Measurements from ENCODE around the gene NISCH. TPM values are rescaled to one million over a fixed set of nuclear protein-coding genes. Genes with fewer than 3 reads are reported as not detected.

The NISCH gene
- total and polyA plus RNA-seq, 2 donors (not counting 3 experiments of a cell fraction or from before 2014, with no cell fraction given) = 156 to 178 TPM

DNA sequence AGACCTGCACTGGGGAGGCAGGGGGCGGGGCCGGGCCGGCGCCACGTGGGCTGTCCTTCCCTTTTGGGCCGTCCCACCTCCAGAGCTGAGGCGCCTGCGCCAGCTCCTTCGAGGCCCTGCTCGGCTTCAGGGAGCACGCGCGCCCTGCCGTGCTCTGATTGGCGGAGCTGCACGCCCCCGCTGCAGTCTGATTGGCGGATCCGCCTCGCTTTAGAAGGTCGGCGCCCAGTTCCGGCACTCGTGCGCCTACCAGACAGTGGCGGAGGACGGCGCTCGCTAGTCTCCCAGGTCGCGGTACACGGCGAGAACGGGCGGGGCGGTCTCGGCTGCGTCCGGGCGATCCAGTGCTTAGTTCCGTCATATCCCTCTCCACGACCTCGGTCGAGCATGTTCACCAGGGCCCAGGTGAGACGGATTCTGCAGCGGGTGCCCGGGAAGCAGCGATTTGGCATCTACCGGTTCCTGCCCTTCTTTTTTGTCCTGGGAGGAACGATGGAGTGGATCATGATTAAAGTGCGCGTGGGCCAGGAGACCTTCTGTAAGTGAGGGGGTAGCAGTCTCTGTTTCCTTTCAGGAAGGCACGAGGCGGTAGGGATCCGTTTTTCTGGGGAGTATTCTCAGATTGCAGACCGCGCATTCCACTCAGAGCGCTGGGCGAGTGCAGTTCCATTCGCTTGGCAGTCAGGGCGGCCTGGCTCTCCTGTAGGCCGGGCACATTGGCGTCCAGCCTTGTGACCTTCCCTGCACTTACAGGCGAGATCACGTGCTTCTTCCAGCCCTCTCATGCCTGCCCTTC is 81.2 kb downstream of the NISCH start, which contains the start of gene UQCC5:
Gene UQCC5, plus strand, starts transcription at position 237 of the 796 bp plus-strand sequence. Its CDS starts 151 bp downstream, at position 388.
- Histone ChIP-seq H3K9me3 (replicated peaks; ENCODE audit: control insufficient read depth, insufficient read depth, low read length) (no peaks in the 10 kb centered on the region), H3K4me3 (replicated peaks in 1 of 3; ENCODE audit: insufficient read depth in 1 of 3, low read depth in 1 of 3, low read length in 3 of 3) (peak within 1 kb of the TSS; percentile 37 to 74 (median 48)), H4K20me1 (replicated peaks; ENCODE audit: control insufficient read depth, extremely low read depth, insufficient read depth, low read length) (no peaks in the 10 kb centered on the region), H3K79me2 (ENCODE audit: control insufficient read depth, insufficient read depth, low read length) (peaks cover 49% of the 10 kb centered on the region), H3K27ac (ENCODE audit: insufficient read depth, low read depth, low read length) (peak within 1 kb of the TSS; percentile 57), H2AFZ (ENCODE audit: low read depth, low read length) (no peak within 1 kb of the TSS), H3K36me3 (ENCODE audit: control insufficient read depth in 2 of 2, extremely low read depth in 1 of 2, insufficient read depth in 2 of 2, low read length in 2 of 2) (peaks cover 0 to 4% of the 10 kb centered on the region in 2 experiments), H3K9ac (replicated peaks; ENCODE audit: extremely low read depth, insufficient read depth, low read length) (peak within 1 kb of the TSS; percentile 80), H3K4me1 (ENCODE audit: control insufficient read depth, extremely low read depth, insufficient read depth, low read length) (peaks cover 45% of the 10 kb centered on the region), H3K9me1 (replicated peaks; ENCODE audit: control insufficient read depth, extremely low read depth, insufficient read depth, low read length) (no peaks in the 10 kb centered on the region), H3K4me2 (ENCODE audit: insufficient read depth, low read length) (peak within 1 kb of the TSS; percentile 69), H3K27me3 (ENCODE audit: control insufficient read depth in 2 of 2, insufficient read depth in 2 of 2, low read length in 2 of 2) (no peaks in the 10 kb centered on the region)
- intact Hi-C loops (cut with micrococcal nuclease) = loop anchor here (1.0 kb wide), 1 partner anchor 41 kb away; the partner anchor contains the start of gene STAB1
- BruUV-seq (replicated peaks) = TSS peak; percentile 62
- dilution Hi-C loops (cut with MboI; ENCODE audit: extremely low pct_ligation_motif_present, low sequenced_read_pairs) = no loop called here
- peak; percentile 100 for DNase-seq (ENCODE audit: low read depth, low spot score)
- peak; percentile 99 for FAIRE-seq
- ChIA-PET POLR2A (interaction anchor here (0.9 to 1.7 kb wide), 3 partner anchors 31 to 46 kb away, joined by 3 to 7 read pairs (median 7); partner anchors contain the start of gene STAB1), CTCF (interaction anchor here (0.7 to 1.6 kb wide), 5 partner anchors 10 to 65 kb away, joined by 3 to 6 read pairs (median 6); partner anchors contain the start of gene STAB1)
- TF ChIP-seq, protein P1, sequence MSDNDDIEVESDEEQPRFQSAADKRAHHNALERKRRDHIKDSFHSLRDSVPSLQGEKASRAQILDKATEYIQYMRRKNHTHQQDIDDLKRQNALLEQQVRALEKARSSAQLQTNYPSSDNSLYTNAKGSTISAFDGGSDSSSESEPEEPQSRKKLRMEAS (IDR thresholded peaks at IDR 0.05; ENCODE audit: insufficient read depth, insufficient read length) = peak; percentile 86
- no peak for TF ChIP-seq JUN (IDR thresholded peaks at IDR 0.05; ENCODE audit: borderline replicate concordance, insufficient read depth, insufficient read length, low read depth)
- TF ChIP-seq FOS (IDR thresholded peaks at IDR 0.05; ENCODE audit: borderline replicate concordance, insufficient read depth, low read length) = no peak
- peak; percentile 98 for TF ChIP-seq POLR2AphosphoS5 (IDR thresholded peaks at IDR 0.05; ENCODE audit: insufficient read depth, low read depth, low read length)
- peak; percentile 29 for TF ChIP-seq MYC (IDR thresholded peaks at IDR 0.05; ENCODE audit: low read depth, low read length)
- TF ChIP-seq EZH2 (IDR thresholded peaks at IDR 0.05; ENCODE audit: borderline replicate concordance, low read depth, low read length, severe bottlenecking) = no peak
- TF ChIP-seq, protein P2, sequence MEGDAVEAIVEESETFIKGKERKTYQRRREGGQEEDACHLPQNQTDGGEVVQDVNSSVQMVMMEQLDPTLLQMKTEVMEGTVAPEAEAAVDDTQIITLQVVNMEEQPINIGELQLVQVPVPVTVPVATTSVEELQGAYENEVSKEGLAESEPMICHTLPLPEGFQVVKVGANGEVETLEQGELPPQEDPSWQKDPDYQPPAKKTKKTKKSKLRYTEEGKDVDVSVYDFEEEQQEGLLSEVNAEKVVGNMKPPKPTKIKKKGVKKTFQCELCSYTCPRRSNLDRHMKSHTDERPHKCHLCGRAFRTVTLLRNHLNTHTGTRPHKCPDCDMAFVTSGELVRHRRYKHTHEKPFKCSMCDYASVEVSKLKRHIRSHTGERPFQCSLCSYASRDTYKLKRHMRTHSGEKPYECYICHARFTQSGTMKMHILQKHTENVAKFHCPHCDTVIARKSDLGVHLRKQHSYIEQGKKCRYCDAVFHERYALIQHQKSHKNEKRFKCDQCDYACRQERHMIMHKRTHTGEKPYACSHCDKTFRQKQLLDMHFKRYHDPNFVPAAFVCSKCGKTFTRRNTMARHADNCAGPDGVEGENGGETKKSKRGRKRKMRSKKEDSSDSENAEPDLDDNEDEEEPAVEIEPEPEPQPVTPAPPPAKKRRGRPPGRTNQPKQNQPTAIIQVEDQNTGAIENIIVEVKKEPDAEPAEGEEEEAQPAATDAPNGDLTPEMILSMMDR (IDR thresholded peaks at IDR 0.05; ENCODE audit: extremely low read depth in 1 of 2, insufficient read depth in 1 of 2, low read depth in 1 of 2, low read length in 2 of 2) = peak in 1 of 2 donors; percentile 4
- no peak for TF ChIP-seq GATA2 (IDR thresholded peaks at IDR 0.05; ENCODE audit: insufficient read depth, insufficient read length, low read depth, low read length)
- TF ChIP-seq POLR2A (IDR thresholded peaks at IDR 0.05; ENCODE audit: low read depth, low read length) = peak; percentile 99

All from endothelial cell of umbilical vein (primary cell).